Activated CD8-positive, alpha-beta memory T cell treated with anti-CD3 and anti-CD28 coated beads for 36 hours (primary cell): Measurements from ENCODE around the gene GPR119. TPM values are rescaled to one million over a fixed set of nuclear protein-coding genes. Genes with fewer than 3 reads are reported as not detected.
"Not testable (repeated sequence)": the region's sequence is repeated elsewhere in the genome, so short reads cannot be mapped to it uniquely, and the experiment has no call there.

Experiments used
- CTCF ChIA-PET: fragments of 350-600 bp; sonication (Branson Sonifier 250); formaldehyde crosslinking; loops from one replicate; lab custom pipeline; 2021; ENCODE audit warnings: antibody characterized with exemption; lab: Charles Lee
- POLR2A ChIA-PET: fragments of 350-600 bp; sonication (Branson Sonifier 250); formaldehyde crosslinking; loops from one replicate; lab custom pipeline; 2021; ENCODE audit warnings: antibody characterized with exemption; lab: Charles Lee
- total RNA-seq, 2 experiments: library from RNA; stranded (reverse); gene quantifications; one replicate each; pipeline ENCODE4 v1.2.3, GENCODE V29; 2021

GPR119 gene
- total RNA-seq, 2 experiments from 2014 or later: not detected

DNA sequence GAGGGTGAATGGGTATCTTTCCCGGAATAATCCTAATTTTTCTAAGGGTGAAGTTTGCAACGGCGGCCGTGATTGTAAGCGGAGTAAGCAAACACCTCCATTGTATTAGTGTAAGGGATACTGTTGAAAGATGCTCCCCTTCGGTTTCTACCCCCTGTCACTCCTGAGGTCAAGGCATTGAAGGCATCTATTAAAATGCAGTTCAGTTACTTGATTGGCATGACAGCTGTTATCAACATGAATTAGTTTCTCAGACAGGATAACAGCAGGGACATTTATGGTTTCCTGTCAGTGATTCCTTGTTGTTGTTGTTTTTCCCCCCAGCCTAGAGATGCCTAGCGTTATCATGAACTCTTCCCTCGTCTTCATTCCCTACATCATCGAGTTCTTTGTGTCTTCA lies 45.2 kb downstream of the GPR119 start:
- ChIA-PET POLR2A (no interaction called here), CTCF (no interaction called here)

- ChIA-PET POLR2A (interaction anchor here (0.5 kb wide), 1 partner anchor 59 kb away, joined by 4 read pairs; no protein-coding TSS in a partner anchor), CTCF (no interaction called here)
Observed at GRCh38 chrX:130339408-130340222, 45.9 kb downstream of the GPR119 start, which contains the start of gene SLC25A14. SLC25A14 (plus strand) TSS chrX:130339919; CDS start chrX:130340279, 360 bp downstream.

DNA sequence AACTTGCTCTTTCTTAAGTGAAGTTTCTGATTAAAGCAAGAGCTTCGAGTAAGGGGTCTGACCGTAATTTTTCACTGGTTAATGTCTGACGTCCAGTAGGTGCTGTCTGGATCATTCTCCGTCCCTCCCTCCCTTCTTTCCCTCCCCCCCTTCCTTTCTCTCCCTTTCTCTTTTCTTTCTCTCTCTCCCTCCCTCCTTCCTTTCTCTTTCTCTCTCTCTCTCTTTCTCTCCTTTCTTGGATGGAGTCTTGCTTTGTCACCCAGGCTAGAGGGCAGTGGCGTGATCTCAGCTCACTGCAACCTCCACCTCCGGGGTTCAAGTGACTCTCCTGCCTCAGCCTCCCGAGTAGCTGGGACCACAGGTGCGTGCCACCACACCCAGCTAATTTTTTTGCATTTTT lies 46.6 kb downstream of the GPR119 start:
- POLR2A ChIA-PET, CTCF ChIA-PET: not testable (repeated sequence)

- POLR2A ChIA-PET: no interaction called here
Observed at GRCh38 chrX:130336531-130336930, 48.9 kb downstream of the GPR119 start.

More at GRCh38 chrX:130336531-130336930, 48.9 kb downstream of the GPR119 start:
- CTCF ChIA-PET: no interaction called here

Other genes with a start within 250 kb of the GPR119 start
- 10 to 100 TPM; 56.1 to 58.9 TPM for gene AIFM1, start 219.8 kb downstream of the GPR119 start, total RNA-seq
- gene RAB33A, start 213.7 kb downstream of the GPR119 start, total RNA-seq: 10 to 100 TPM; 16.4 to 17.3 TPM
- 1 to 10 TPM; 7.1 TPM for gene ZNF280C, start 116.8 kb downstream of the GPR119 start, total RNA-seq
- 10 to 100 TPM; 14.5 to 15.1 TPM for gene SLC25A14, start 45.8 kb downstream of the GPR119 start, total RNA-seq
- 10 to 100 TPM; 27.2 to 28.3 TPM for gene RBMX2, start 16.3 kb upstream of the GPR119 start, total RNA-seq